ENCODE measurements around the gene FLRT2.

Gene FLRT2

GRCh38 chr14:85531141-85531586 is 1.2 kb downstream of the FLRT2 start:
- DNase-seq, result peak; percentile 74
- in situ Hi-C loops (cut with HindIII; ENCODE audit: low pct_ligation_motif_present, low sequenced_read_pairs), result no loop called here
- H3K27ac ChIP-seq, result peak overlapping the region; percentile 54
- TF ChIP-seq CTCF (IDR thresholded peaks at IDR 0.05; ENCODE audit: low read depth, low read length, missing control alignments), result no peak
- no peaks in the 10 kb centered on the region for H3K27me3 ChIP-seq (replicated peaks)
- H3K36me3 ChIP-seq (replicated peaks), result no peaks in the 10 kb centered on the region
- peak overlapping the region; percentile 77 for H3K4me3 ChIP-seq (ENCODE audit: low read depth, low read length)

- in situ Hi-C loops (cut with HindIII; ENCODE audit: low pct_ligation_motif_present, low sequenced_read_pairs), result no loop called here
- TF ChIP-seq CTCF (IDR thresholded peaks at IDR 0.05; ENCODE audit: low read depth, low read length, missing control alignments), result peak; percentile 72
- H3K27ac ChIP-seq, result peak overlapping the region; percentile 54
- no peaks in the 10 kb centered on the region for H3K36me3 ChIP-seq (replicated peaks)
- DNase-seq, result peak; percentile 91
- H3K27me3 ChIP-seq (replicated peaks), result no peaks in the 10 kb centered on the region
- peak overlapping the region; percentile 77 for H3K4me3 ChIP-seq (ENCODE audit: low read depth, low read length)
Observed at GRCh38 chr14:85531587-85532373, 1.8 kb downstream of the FLRT2 start.

- Histone ChIP-seq H3K27me3 (replicated peaks) (no peaks in the 10 kb centered on the region), H3K36me3 (replicated peaks) (no peaks in the 10 kb centered on the region), H3K4me3 (ENCODE audit: low read depth, low read length) (peak overlapping the region; percentile 77), H3K27ac (peak overlapping the region; percentile 54)
- TF ChIP-seq CTCF (IDR thresholded peaks at IDR 0.05; ENCODE audit: low read depth, low read length, missing control alignments), result no peak
- in situ Hi-C loops (cut with HindIII; ENCODE audit: low pct_ligation_motif_present, low sequenced_read_pairs), result no loop called here
- no peak for DNase-seq
Observed at GRCh38 chr14:85532374-85533022, 2.6 kb downstream of the FLRT2 start.

GRCh38 chr14:85533023-85533860 is 3.3 kb downstream of the FLRT2 start:
- no peaks in the 10 kb centered on the region for H3K27me3 ChIP-seq (replicated peaks)
- H3K4me3 ChIP-seq (ENCODE audit: low read depth, low read length), result peak overlapping the region; percentile 77
- in situ Hi-C loops (cut with HindIII; ENCODE audit: low pct_ligation_motif_present, low sequenced_read_pairs), result no loop called here
- H3K36me3 ChIP-seq (replicated peaks), result no peaks in the 10 kb centered on the region
- peak overlapping the region; percentile 54 for H3K27ac ChIP-seq
- no peak for TF ChIP-seq CTCF (IDR thresholded peaks at IDR 0.05; ENCODE audit: low read depth, low read length, missing control alignments)
- peak; percentile 77 for DNase-seq

- TF ChIP-seq CTCF (IDR thresholded peaks at IDR 0.05; ENCODE audit: low read depth, low read length, missing control alignments), result no peak
- in situ Hi-C loops (cut with HindIII; ENCODE audit: low pct_ligation_motif_present, low sequenced_read_pairs), result no loop called here
- no peaks in the 10 kb centered on the region for H3K36me3 ChIP-seq (replicated peaks)
- no peak overlapping the region for H3K27ac ChIP-seq
- H3K4me3 ChIP-seq (ENCODE audit: low read depth, low read length), result peak overlapping the region; percentile 77
- no peaks in the 10 kb centered on the region for H3K27me3 ChIP-seq (replicated peaks)
- no peak for DNase-seq
Observed at GRCh38 chr14:85533861-85534291, 3.9 kb downstream of the FLRT2 start.

All from brain microvascular endothelial cell (primary cell).